VCaP (cell line): ENCODE results near the gene HDAC7.

Experiments
- H3K27ac ChIP-seq: fragments of 450-650 bp; 2 replicates; pipeline ENCODE4 v1.5.1; 2017
- CTCF ChIP-seq: fragments of 450-650 bp; conservative IDR thresholded peaks from 2 replicates; pipeline ENCODE4 v1.5.1; 2017; ENCODE audit warnings: mild to moderate bottlenecking, moderate library complexity

The HDAC7 gene

GRCh38 chr12:47758584-47758833 lies 61.2 kb downstream of the HDAC7 start:
- peak overlapping the region; percentile 78 for H3K27ac ChIP-seq

DNA sequence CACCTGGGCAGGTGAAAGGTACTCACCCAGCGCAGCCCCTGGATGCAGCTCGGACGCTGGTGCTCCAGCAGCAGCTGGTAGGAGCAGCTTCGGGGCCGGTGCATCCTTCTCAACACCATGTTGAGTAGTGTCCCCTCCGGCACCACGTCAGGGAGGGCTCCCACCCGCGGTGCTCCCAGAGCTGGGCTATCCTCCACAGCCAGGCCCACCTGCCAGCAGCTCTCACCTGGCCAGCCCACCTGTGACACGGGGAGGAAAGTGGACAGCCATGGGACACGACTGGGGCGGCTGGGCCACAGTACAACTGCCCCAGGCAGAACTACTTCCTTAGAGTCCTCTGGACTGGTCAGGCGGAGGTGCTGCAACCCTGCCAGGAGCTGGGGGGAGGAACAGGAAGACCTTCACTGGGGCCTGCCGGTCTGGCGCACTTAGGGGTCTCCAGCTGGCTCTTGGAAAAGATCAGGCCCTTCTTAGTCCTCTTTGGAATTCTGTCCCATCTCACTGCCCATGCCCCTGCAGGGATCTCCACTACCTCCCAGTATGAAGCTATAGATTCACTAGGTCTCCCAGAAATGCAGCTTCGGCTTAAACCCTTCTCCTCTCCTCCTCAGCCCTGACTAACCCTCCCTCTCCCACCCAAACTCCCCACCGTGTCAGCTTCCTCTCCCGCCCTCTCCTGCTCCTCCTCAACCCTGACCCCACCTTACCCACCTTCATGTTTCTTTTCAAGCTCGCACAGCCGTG lies 61.7 kb downstream of the HDAC7 start:
- peak overlapping the region; percentile 78; the same call in 1 of the 2 replicates for H3K27ac ChIP-seq
- no peak for TF ChIP-seq CTCF

More at GRCh38 chr12:47758584-47758833, 61.2 kb downstream of the HDAC7 start:
- TF ChIP-seq CTCF: no peak

- TF ChIP-seq CTCF: no peak
- peak overlapping the region; percentile 78; the same call in 1 of the 2 replicates for H3K27ac ChIP-seq
Observed at GRCh38 chr12:47757364-47757839, 62.3 kb downstream of the HDAC7 start.

- H3K27ac ChIP-seq: peak overlapping the region; percentile 78
- no peak for TF ChIP-seq CTCF
Observed at GRCh38 chr12:47755655-47756562, 63.8 kb downstream of the HDAC7 start.

GRCh38 chr12:47754881-47755280 lies 64.8 kb downstream of the HDAC7 start:
- peak overlapping the region; percentile 78 for H3K27ac ChIP-seq
- TF ChIP-seq CTCF: no peak

- no peak for TF ChIP-seq CTCF
- peak overlapping the region; percentile 78 for H3K27ac ChIP-seq
Observed at GRCh38 chr12:47754126-47754525, 65.6 kb downstream of the HDAC7 start.
